Measurements from ENCODE around the gene TIMM13.

- no peak for TF ChIP-seq POLR2AphosphoS5 (IDR thresholded peaks at IDR 0.05; ENCODE audit: borderline replicate concordance, low read depth, low read length)
- no peak for TF ChIP-seq EZH2 (IDR thresholded peaks at IDR 0.05)
- TF ChIP-seq FOXP2 (optimal IDR thresholded peaks at IDR 0.05; ENCODE audit: control extremely low read depth, extremely low read length, insufficient read depth) = no peak
These were observed 28.6 kb upstream of the TIMM13 start for GRCh38 chr19:2455851-2456570.
